WTC11 (cell line): Measurements from ENCODE around the gene SOSTDC1. TPM values are rescaled to one million over a fixed set of nuclear protein-coding genes. Genes with fewer than 3 reads are reported as not detected.
A peak's percentile ranks its signal among the peaks of the same experiment; 100 is the strongest.

ENCODE experiments used
- ATAC-seq: fragments of 200-7000 bp; cut with Tn5 transposase; 2 replicates; pipeline ENCODE4 v1.10.0; 2021; ENCODE audit warnings: mild to moderate bottlenecking, moderate library complexity
- Bru-seq: library from RNA; stranded (reverse); fragments of 400-500 nt; gene quantifications from one replicate; lab custom pipeline; 2021; lab: Mats Ljungman, UMichigan
- CTCF ChIA-PET: fragments of 300-600 bp; sonication (Branson Sonifier 250); formaldehyde crosslinking; loops from one replicate; lab custom pipeline; 2021; ENCODE audit warnings: antibody characterized with exemption; lab: Charles Lee
- POLR2A ChIA-PET: fragments of 350-600 bp; sonication (Branson Sonifier 250); formaldehyde crosslinking; loops from one replicate; lab custom pipeline; 2021; ENCODE audit warnings: antibody characterized with exemption; lab: Charles Lee
- DNase-seq: peaks from one replicate; pipeline ENCODE4 v3.0.0; 2021; ENCODE audit warnings: low spot score
- H3K27ac Mint-ChIP-seq: 2 replicates; pipeline ENCODE4 v1.8.0; 2021; ENCODE audit warnings: mixed read lengths
- H3K27me3 Mint-ChIP-seq: 2 replicates; pipeline ENCODE4 v1.8.0; 2021; ENCODE audit warnings: low read depth, mild to moderate bottlenecking, moderate library complexity, mixed read lengths
- H3K36me3 Mint-ChIP-seq: 2 replicates; pipeline ENCODE4 v1.8.0; 2021; ENCODE audit warnings: mixed read lengths
- H3K4me1 Mint-ChIP-seq: 2 replicates; pipeline ENCODE4 v1.8.0; 2022; ENCODE audit warnings: mixed read lengths
- H3K4me3 Mint-ChIP-seq: 2 replicates; pipeline ENCODE4 v1.8.0; 2021; ENCODE audit warnings: mild to moderate bottlenecking, moderate library complexity, mixed read lengths
- H3K9me3 Mint-ChIP-seq: 2 replicates; pipeline ENCODE4 v1.8.0; 2021; ENCODE audit warnings: mixed read lengths
- AFF4 ChIP-seq: sonication (generic); formaldehyde crosslinking; IDR thresholded peaks from 2 replicates; pipeline ENCODE4 v1.8.1; 2023; ENCODE audit warnings: mild to moderate bottlenecking, missing genetic modification reagents, borderline replicate concordance
- CREM ChIP-seq: sonication (generic); formaldehyde crosslinking; IDR thresholded peaks from 2 replicates; pipeline ENCODE4 v1.8.1; 2022; ENCODE audit warnings: mild to moderate bottlenecking, missing genetic modification reagents, moderate library complexity
- E2F5 ChIP-seq: sonication (generic); formaldehyde crosslinking; IDR thresholded peaks from 2 replicates; pipeline ENCODE4 v1.8.1; 2022; ENCODE audit warnings: mild to moderate bottlenecking, moderate library complexity, missing genetic modification reagents
- EMX1 ChIP-seq: fragments of 250-450 bp; sonication (Bioruptor Pico); IDR thresholded peaks from 2 replicates; pipeline ENCODE4 v1.8.0; 2021; ENCODE audit warnings: mild to moderate bottlenecking
- FOXJ3 ChIP-seq: sonication (generic); formaldehyde crosslinking; IDR thresholded peaks from 2 replicates; pipeline ENCODE4 v1.9.0; 2021; ENCODE audit warnings: missing genetic modification reagents, mild to moderate bottlenecking, borderline replicate concordance
- GABPB1 ChIP-seq: sonication (generic); formaldehyde crosslinking; IDR thresholded peaks from 2 replicates; pipeline ENCODE4 v1.8.1; 2023; ENCODE audit warnings: mild to moderate bottlenecking, missing genetic modification reagents
- IRF1 ChIP-seq: sonication (generic); formaldehyde crosslinking; IDR thresholded peaks from 2 replicates; pipeline ENCODE4 v1.8.0; 2023; ENCODE audit warnings: missing genetic modification reagents
- MAX ChIP-seq: sonication (generic); formaldehyde crosslinking; IDR thresholded peaks from 2 replicates; pipeline ENCODE4 v1.8.0; 2022; ENCODE audit warnings: mild to moderate bottlenecking, missing genetic modification reagents
- NFYB ChIP-seq: sonication (generic); formaldehyde crosslinking; conservative IDR thresholded peaks from 2 replicates; pipeline ENCODE4 v1.8.0; 2022; ENCODE audit warnings: low read depth, missing genetic modification reagents
- NR1H2 ChIP-seq: sonication (generic); formaldehyde crosslinking; IDR thresholded peaks from 2 replicates; pipeline ENCODE4 v1.9.0; 2021; ENCODE audit warnings: mild to moderate bottlenecking, moderate library complexity, missing genetic modification reagents
- PRRX2 ChIP-seq: fragments of 250-450 bp; sonication (Bioruptor Pico); IDR thresholded peaks from 2 replicates; pipeline ENCODE4 v1.8.0; 2021; ENCODE audit warnings: mild to moderate bottlenecking
- TEAD1 ChIP-seq: sonication (generic); formaldehyde crosslinking; IDR thresholded peaks from 2 replicates; pipeline ENCODE4 v1.8.0; 2022; ENCODE audit warnings: mild to moderate bottlenecking, missing genetic modification reagents
- ZNF423 ChIP-seq: fragments of 250-450 bp; sonication (Bioruptor Pico); IDR thresholded peaks from 2 replicates; pipeline ENCODE4 v2.1.2; 2022; ENCODE audit warnings: mild to moderate bottlenecking, moderate library complexity
- ZNF425 ChIP-seq: fragments of 250-450 bp; sonication (Bioruptor Pico); conservative IDR thresholded peaks from 2 replicates; pipeline ENCODE4 v1.9.0; 2021; ENCODE audit warnings: mild to moderate bottlenecking
- long read RNA-seq, 3 experiments: library from RNA in 1 of 3; library from capped mRNA in 1 of 3; library from polyadenylated mRNA in 1 of 3; unstranded in 2 of 3; stranded (forward) in 1 of 3; transcript quantifications; one replicate each; pipeline ENCODE4 v2.0.0, GENCODE V29; 2021
- total RNA-seq: library from RNA; stranded (reverse); gene quantifications from 3 replicates; pipeline ENCODE4 v1.2.3, GENCODE V29; 2021
- TF ChIP-seq, protein P1 (sequence below): fragments of 250-450 bp; sonication (Bioruptor Pico); IDR thresholded peaks from 2 replicates; pipeline ENCODE4 v1.9.0; 2021; ENCODE audit warnings: mild to moderate bottlenecking, borderline replicate concordance

Gene SOSTDC1, protein sequence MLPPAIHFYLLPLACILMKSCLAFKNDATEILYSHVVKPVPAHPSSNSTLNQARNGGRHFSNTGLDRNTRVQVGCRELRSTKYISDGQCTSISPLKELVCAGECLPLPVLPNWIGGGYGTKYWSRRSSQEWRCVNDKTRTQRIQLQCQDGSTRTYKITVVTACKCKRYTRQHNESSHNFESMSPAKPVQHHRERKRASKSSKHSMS
- total RNA-seq = 0.09 to 0.23 TPM (median 0.15 TPM) in 3 replicates
- Bru-seq, nascent RNA = percentile 7 among the genes with signal in this experiment
- long read RNA-seq, experiment 1, partial matches to known transcripts = 0 of 1 reads
- long read RNA-seq, experiment 1, other reads (novel, unspliced or antisense) = 0 of 1 reads
- long read RNA-seq, experiment 2, partial matches to known transcripts = 0 of 1 reads
- long read RNA-seq, experiment 2, other reads (novel, unspliced or antisense) = 1 of 1 reads
- long read RNA-seq, experiment 3, partial matches to known transcripts = 0 of 2 reads
- long read RNA-seq, experiment 3, other reads (novel, unspliced or antisense) = 0 of 2 reads

DNA sequence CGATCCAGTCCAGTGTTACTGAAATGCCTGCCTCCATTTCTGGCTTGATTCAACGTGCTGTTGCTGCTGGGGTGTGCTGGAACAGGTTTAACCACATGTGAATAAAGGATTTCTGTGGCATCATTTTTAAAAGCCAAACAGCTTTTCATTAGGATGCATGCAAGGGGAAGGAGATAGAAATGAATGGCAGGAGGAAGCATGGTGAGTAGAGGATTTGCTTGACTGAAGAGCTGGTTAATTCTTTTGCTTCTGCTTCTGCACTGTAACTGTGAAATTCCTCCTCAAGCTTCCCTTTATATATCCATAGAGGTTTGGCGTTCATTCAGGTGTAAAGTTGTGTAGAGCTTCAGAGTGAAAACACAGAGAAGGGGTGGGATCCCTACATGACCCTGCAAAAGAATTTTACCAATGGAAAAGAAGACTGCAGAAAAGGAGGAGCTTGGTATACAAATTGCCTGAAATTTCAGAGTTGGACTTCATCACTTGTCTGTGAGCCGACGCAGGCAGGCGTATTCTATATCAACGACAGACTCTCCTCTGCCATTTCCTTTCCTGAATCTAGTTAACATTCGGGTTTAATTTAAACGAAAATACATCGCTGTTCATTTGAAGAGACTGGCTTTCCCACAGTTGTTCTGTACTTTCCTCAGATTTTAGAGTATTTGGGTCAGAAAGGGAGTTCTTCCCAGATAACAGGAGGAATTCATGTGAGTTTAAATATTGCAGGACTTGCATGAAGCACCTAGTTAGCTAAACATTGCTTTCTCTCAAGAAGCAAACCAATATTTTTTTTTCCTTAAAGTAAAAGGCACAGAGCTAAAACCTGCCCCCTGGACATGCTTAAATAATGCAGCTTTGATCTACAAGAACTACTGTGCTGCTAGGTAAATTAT, at the start of gene SOSTDC1:
SOSTDC1 (minus strand) TSS at position 270 of the 893 bp plus-strand sequence; CDS start at position 200, 70 bp downstream.
- no peaks in the 10 kb centered on the region for H3K27me3 Mint-ChIP-seq
- peak within 1 kb of the TSS; percentile 95 for H3K27ac Mint-ChIP-seq
- peak; percentile 91 for ATAC-seq
- ChIA-PET CTCF (interaction anchor here (1.1 to 2.4 kb wide), 3 partner anchors 14 to 99 kb away, joined by 3 to 20 read pairs (median 8); no protein-coding TSS in a partner anchor), POLR2A (interaction anchor here (1.4 kb wide), 1 partner anchor 45 kb away, joined by 4 read pairs; the partner anchor contains the start of gene CRPPA)
- peaks cover 37% of the 10 kb centered on the region for H3K4me1 Mint-ChIP-seq
- TF ChIP-seq E2F5 (no peak), TEAD1 (CRISPR knock-in tag) (no peak), EMX1 (CRISPR knock-in tag) (no peak), NFYB (no peak), FOXJ3 (no peak), ZNF425 (CRISPR knock-in tag) (no peak), PRRX2 (CRISPR knock-in tag) (no peak), CREM (CRISPR knock-in tag) (no peak), MAX (CRISPR knock-in tag) (no peak), GABPB1 (CRISPR knock-in tag) (no peak), ZNF423 (CRISPR knock-in tag) (no peak), AFF4 (CRISPR knock-in tag) (no peak), NR1H2 (CRISPR knock-in tag) (no peak), IRF1 (CRISPR knock-in tag) (no peak)
- TF ChIP-seq, protein P1, sequence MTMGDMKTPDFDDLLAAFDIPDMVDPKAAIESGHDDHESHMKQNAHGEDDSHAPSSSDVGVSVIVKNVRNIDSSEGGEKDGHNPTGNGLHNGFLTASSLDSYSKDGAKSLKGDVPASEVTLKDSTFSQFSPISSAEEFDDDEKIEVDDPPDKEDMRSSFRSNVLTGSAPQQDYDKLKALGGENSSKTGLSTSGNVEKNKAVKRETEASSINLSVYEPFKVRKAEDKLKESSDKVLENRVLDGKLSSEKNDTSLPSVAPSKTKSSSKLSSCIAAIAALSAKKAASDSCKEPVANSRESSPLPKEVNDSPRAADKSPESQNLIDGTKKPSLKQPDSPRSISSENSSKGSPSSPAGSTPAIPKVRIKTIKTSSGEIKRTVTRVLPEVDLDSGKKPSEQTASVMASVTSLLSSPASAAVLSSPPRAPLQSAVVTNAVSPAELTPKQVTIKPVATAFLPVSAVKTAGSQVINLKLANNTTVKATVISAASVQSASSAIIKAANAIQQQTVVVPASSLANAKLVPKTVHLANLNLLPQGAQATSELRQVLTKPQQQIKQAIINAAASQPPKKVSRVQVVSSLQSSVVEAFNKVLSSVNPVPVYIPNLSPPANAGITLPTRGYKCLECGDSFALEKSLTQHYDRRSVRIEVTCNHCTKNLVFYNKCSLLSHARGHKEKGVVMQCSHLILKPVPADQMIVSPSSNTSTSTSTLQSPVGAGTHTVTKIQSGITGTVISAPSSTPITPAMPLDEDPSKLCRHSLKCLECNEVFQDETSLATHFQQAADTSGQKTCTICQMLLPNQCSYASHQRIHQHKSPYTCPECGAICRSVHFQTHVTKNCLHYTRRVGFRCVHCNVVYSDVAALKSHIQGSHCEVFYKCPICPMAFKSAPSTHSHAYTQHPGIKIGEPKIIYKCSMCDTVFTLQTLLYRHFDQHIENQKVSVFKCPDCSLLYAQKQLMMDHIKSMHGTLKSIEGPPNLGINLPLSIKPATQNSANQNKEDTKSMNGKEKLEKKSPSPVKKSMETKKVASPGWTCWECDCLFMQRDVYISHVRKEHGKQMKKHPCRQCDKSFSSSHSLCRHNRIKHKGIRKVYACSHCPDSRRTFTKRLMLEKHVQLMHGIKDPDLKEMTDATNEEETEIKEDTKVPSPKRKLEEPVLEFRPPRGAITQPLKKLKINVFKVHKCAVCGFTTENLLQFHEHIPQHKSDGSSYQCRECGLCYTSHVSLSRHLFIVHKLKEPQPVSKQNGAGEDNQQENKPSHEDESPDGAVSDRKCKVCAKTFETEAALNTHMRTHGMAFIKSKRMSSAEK (CRISPR knock-in tag) = no peak
- H3K36me3 Mint-ChIP-seq = no peaks in the 10 kb centered on the region
- DNase-seq = no peak
- 0 out of 2 replicates have a peak within 1 kb of the TSS, but pooled peaks have one; percentile 28 for H3K4me3 Mint-ChIP-seq
- no peaks in the 10 kb centered on the region for H3K9me3 Mint-ChIP-seq
